H1 (cell line): ENCODE measurements around the gene OMG. TPM values are rescaled to one million over a fixed set of nuclear protein-coding genes. Genes with fewer than 3 reads are reported as not detected.

Experiments used
- CTCF ChIA-PET: fragments of 300-600 bp; sonication (Branson Sonifier 250); formaldehyde crosslinking; loops from one replicate; lab custom pipeline; 2021; ENCODE audit not compliant: partially characterized antibody; lab: Charles Lee
- POLR2A ChIA-PET: fragments of 300-600 bp; sonication (Branson Sonifier 250); formaldehyde crosslinking; loops from one replicate; lab custom pipeline; 2021; ENCODE audit warnings: inconsistent platforms; ENCODE audit not compliant: partially characterized antibody; lab: Charles Lee
- DNase-seq, 2 experiments: peaks; one replicate each; pipeline versions ENCODE4 v3.0.0 to v3.0.0-alpha.2; 2010 to 2022; ENCODE audit warnings: low spot score in 2 of 2, low read depth in 1 of 2, mixed read lengths in 1 of 2
- FAIRE-seq: peaks from 2 replicates; lab custom pipeline; 2011; peaks lifted over from hg19 to GRCh38; lab: Jason Lieb, UNC
- H2AFZ ChIP-seq: 2 replicates; pipeline ENCODE4 v1.8.1; 2012; ENCODE audit warnings: low read length, inconsistent platforms
- H2AK5ac ChIP-seq: 2 replicates; pipeline ENCODE4 v1.6.1; 2013; ENCODE audit warnings: low read depth, low read length
- H2BK120ac ChIP-seq: replicated peaks from 2 replicates; pipeline ENCODE3; 2013; ENCODE audit warnings: low read depth, low read length, inconsistent platforms
- H2BK12ac ChIP-seq: 2 replicates; pipeline ENCODE4 v1.6.1; 2013; ENCODE audit warnings: low read depth, low read length
- H2BK15ac ChIP-seq: 2 replicates; pipeline ENCODE4 v1.6.1; 2013; ENCODE audit warnings: low read length
- H2BK20ac ChIP-seq: 2 replicates; pipeline ENCODE4 v1.6.1; 2013; ENCODE audit warnings: low read length
- H2BK5ac ChIP-seq: 2 replicates; pipeline ENCODE4 v1.6.1; 2013; ENCODE audit warnings: low read depth, low read length
- H3K14ac ChIP-seq: 2 replicates; pipeline ENCODE4 v1.6.1; 2013; ENCODE audit warnings: inconsistent platforms; ENCODE audit not compliant: insufficient read length
- H3K18ac ChIP-seq: 2 replicates; pipeline ENCODE4 v1.6.1; 2013; ENCODE audit warnings: low read length; ENCODE audit errors: extremely low read depth
- H3K23ac ChIP-seq: 2 replicates; pipeline ENCODE4 v1.6.1; 2013; ENCODE audit warnings: inconsistent platforms; ENCODE audit not compliant: insufficient read length
- H3K23me2 ChIP-seq: 2 replicates; pipeline ENCODE4 v1.6.1; 2013; ENCODE audit warnings: low read depth, low read length
- H3K27ac ChIP-seq: 2 replicates; pipeline ENCODE4 v1.6.1; 2011; ENCODE audit warnings: low read depth, low read length, inconsistent platforms
- H3K27me3 ChIP-seq, 4 experiments: replicated peaks in 1 of 4; 1 replicate in 1 of 4; 2 replicates in 3 of 4; pipeline versions ENCODE4 v1.6.1 to v1.8.1; 2011 to 2013; ENCODE audit warnings: low read length in 3 of 4, mild to moderate bottlenecking in 3 of 4, inconsistent platforms in 2 of 4, mixed read lengths in 2 of 4, moderate library complexity in 1 of 4; ENCODE audit not compliant: control insufficient read depth in 3 of 4, insufficient read depth in 3 of 4; ENCODE audit errors: extremely low read depth in 1 of 4
- H3K36me3 ChIP-seq, 4 experiments: 2 replicates each; pipeline versions ENCODE4 v1.6.1 to v1.8.1; 2011 to 2013; ENCODE audit warnings: mild to moderate bottlenecking in 4 of 4, low read length in 3 of 4, moderate library complexity in 2 of 4, control low read depth in 1 of 4, inconsistent platforms in 1 of 4; ENCODE audit not compliant: insufficient read depth in 4 of 4, control insufficient read depth in 2 of 4
- H3K4ac ChIP-seq: replicated peaks from 2 replicates; pipeline ENCODE3; 2013; ENCODE audit warnings: low read length, low read depth, mixed read lengths, inconsistent platforms; ENCODE audit not compliant: insufficient read length
- H3K4me1 ChIP-seq, 4 experiments: replicated peaks in 1 of 4; 1 replicate in 1 of 4; 2 replicates in 3 of 4; pipeline versions ENCODE4 v1.6.1 to v1.8.1; 2011 to 2013; ENCODE audit warnings: low read length in 3 of 4, inconsistent platforms in 2 of 4, mixed read lengths in 1 of 4; ENCODE audit not compliant: insufficient read depth in 4 of 4, control insufficient read depth in 3 of 4
- H3K4me2 ChIP-seq, 2 experiments: 2 replicates each; pipeline versions ENCODE4 v1.6.1 to v1.8.1; 2011 to 2013; ENCODE audit warnings: low read depth in 2 of 2, low read length in 2 of 2, control low read depth in 1 of 2, inconsistent platforms in 1 of 2, mild to moderate bottlenecking in 1 of 2; ENCODE audit not compliant: insufficient read depth in 1 of 2
- H3K4me3 ChIP-seq, 4 experiments: fragments of 200-600, 300-600 bp in 1 of 4; sonication (generic), shearing (Covaris generic), sonication (Bioruptor Twin) in 1 of 4; 2 replicates each; pipeline versions ENCODE4 v1.5.1 to v1.8.1; 2011 to 2016; ENCODE audit warnings: low read length in 4 of 4, low read depth in 3 of 4, control low read depth in 2 of 4, inconsistent platforms in 2 of 4, mild to moderate bottlenecking in 2 of 4, mixed read lengths in 1 of 4, moderate library complexity in 1 of 4; ENCODE audit not compliant: insufficient read depth in 2 of 4; ENCODE audit errors: extremely low read depth in 1 of 4
- H3K56ac ChIP-seq: replicated peaks from 2 replicates; pipeline ENCODE3; 2013; ENCODE audit warnings: low read depth, mild to moderate bottlenecking, mixed read lengths, low read length, inconsistent platforms; ENCODE audit not compliant: insufficient read length
- H3K79me1 ChIP-seq: 2 replicates; pipeline ENCODE4 v1.6.1; 2013; ENCODE audit warnings: low read depth, low read length, control low read depth
- H3K79me2 ChIP-seq, 2 experiments: 2 replicates each; pipeline versions ENCODE4 v1.6.1 to v1.8.1; 2012 to 2013; ENCODE audit warnings: low read length in 2 of 2, mild to moderate bottlenecking in 2 of 2, inconsistent platforms in 1 of 2; ENCODE audit not compliant: insufficient read depth in 2 of 2, control insufficient read depth in 1 of 2
- H3K9ac ChIP-seq, 4 experiments: replicated peaks in 1 of 4; 1 replicate in 1 of 4; 2 replicates in 3 of 4; pipeline versions ENCODE4 v1.6.1 to v1.8.1; 2011 to 2013; ENCODE audit warnings: low read depth in 3 of 4, low read length in 3 of 4, control low read depth in 2 of 4, mild to moderate bottlenecking in 2 of 4, moderate library complexity in 2 of 4, inconsistent platforms in 1 of 4; ENCODE audit errors: extremely low read depth in 1 of 4
- H3K9me3 ChIP-seq, 2 experiments: 2 replicates each; pipeline versions ENCODE4 v1.6.1 to v1.8.1; 2012 to 2013; ENCODE audit warnings: mild to moderate bottlenecking in 2 of 2, moderate library complexity in 2 of 2, control low read depth in 1 of 2, inconsistent platforms in 1 of 2, low read depth in 1 of 2, low read length in 1 of 2, mixed read lengths in 1 of 2; ENCODE audit not compliant: insufficient read depth in 2 of 2
- H4K20me1 ChIP-seq, 2 experiments: replicated peaks in 1 of 2; 2 replicates each; pipeline versions ENCODE3 to v1.8.1; 2011 to 2013; ENCODE audit warnings: inconsistent platforms in 2 of 2, low read length in 2 of 2, mild to moderate bottlenecking in 1 of 2; ENCODE audit not compliant: insufficient read depth in 2 of 2, control insufficient read depth in 1 of 2
- H4K5ac ChIP-seq: 2 replicates; pipeline ENCODE4 v1.6.1; 2013; ENCODE audit warnings: low read length, low read depth, mixed read lengths, inconsistent platforms; ENCODE audit not compliant: insufficient read length
- H4K8ac ChIP-seq: 2 replicates; pipeline ENCODE4 v1.8.0; 2013; ENCODE audit warnings: mild to moderate bottlenecking, moderate library complexity, low read length, inconsistent platforms; ENCODE audit not compliant: insufficient read depth; ENCODE audit errors: extremely low read depth
- H4K91ac ChIP-seq: replicated peaks from 2 replicates; pipeline ENCODE3; 2013; ENCODE audit warnings: low read length, mixed read lengths, inconsistent platforms; ENCODE audit not compliant: insufficient read length
- BCL11A ChIP-seq, 2 experiments: IDR thresholded peaks; one replicate each; pipeline ENCODE4 v1.6.1; 2011; ENCODE audit warnings: low read depth in 2 of 2, low read length in 2 of 2, mild to moderate bottlenecking in 2 of 2
- CHD1 ChIP-seq: IDR thresholded peaks from 2 replicates; pipeline ENCODE4 v1.6.1; 2012; ENCODE audit warnings: low read depth, low read length, improper control_type of control experiment
- HDAC2 ChIP-seq, 2 experiments: fragments of 300-600 bp in 1 of 2; sonication (generic) in 1 of 2; IDR thresholded peaks; 2 replicates each; pipeline ENCODE4 v1.6.1; 2011 to 2012; ENCODE audit warnings: low read depth in 2 of 2, low read length in 2 of 2, mild to moderate bottlenecking in 2 of 2, moderate library complexity in 2 of 2, borderline replicate concordance in 1 of 2, inconsistent platforms in 1 of 2
- RBBP5 ChIP-seq: IDR thresholded peaks from 2 replicates; pipeline ENCODE4 v1.7.1; 2012; ENCODE audit warnings: low read depth, mild to moderate bottlenecking, inconsistent platforms, low read length, moderate library complexity, borderline replicate concordance
- RXRA ChIP-seq: IDR thresholded peaks from 2 replicates; pipeline ENCODE4 v1.6.1; 2011; ENCODE audit warnings: low read depth, mild to moderate bottlenecking, low read length, moderate library complexity; ENCODE audit not compliant: insufficient read depth
- SIRT6 ChIP-seq: IDR thresholded peaks from one replicate; pipeline ENCODE4 v1.7.1; 2012; ENCODE audit warnings: low read length, inconsistent platforms
- SUZ12 ChIP-seq: fragments of 200-600 bp; sonication (generic); IDR thresholded peaks from 2 replicates; pipeline ENCODE4 v1.6.1; 2012; ENCODE audit warnings: mild to moderate bottlenecking, inconsistent platforms, low read length, moderate library complexity, mixed read lengths
- TAF7 ChIP-seq: optimal IDR thresholded peaks from 2 replicates; pipeline ENCODE3; 2011; ENCODE audit warnings: low read depth, mild to moderate bottlenecking, inconsistent platforms, low read length, moderate library complexity, borderline replicate concordance
- TEAD4 ChIP-seq: IDR thresholded peaks from 2 replicates; pipeline ENCODE4 v1.6.1; 2012; ENCODE audit warnings: low read depth, low read length, inconsistent platforms, mixed read lengths
- ZNF274 ChIP-seq: IDR thresholded peaks from 2 replicates; pipeline ENCODE4 v1.7.0; 2012; ENCODE audit warnings: low read length, borderline replicate concordance; ENCODE audit errors: extremely low read depth
- polyA plus RNA-seq, 7 experiments: library from polyadenylated mRNA; depleted of rRNA in 3 of 7; stranded (reverse) in 5 of 7; unstranded in 2 of 7; fragments of >200 nt in 5 of 7; fragments of 200-250 nt in 2 of 7; gene quantifications; 1 replicate in 5 of 7; 2 replicates in 1 of 7; 4 replicates in 1 of 7; pipeline versions ENCODE4 v1.2.1 to v1.2.3, GENCODE V29; 2011 to 2013; ENCODE audit warnings: missing spikeins in 2 of 7, mixed read lengths in 2 of 7
- total RNA-seq: library from RNA; stranded (reverse); fragmentation: NEBNext Ultra II Directional; extraction: Animal tissue kit (Norgen Biotek cat#: 25700); gene quantifications from 2 replicates; pipeline ENCODE4 v1.2.1, GENCODE V29; 2021

OMG gene
- total and polyA plus RNA-seq, 2 of the 8 experiments (the other 6 are each of a cell fraction or from before 2014, with no cell fraction given), result not detected

DNA sequence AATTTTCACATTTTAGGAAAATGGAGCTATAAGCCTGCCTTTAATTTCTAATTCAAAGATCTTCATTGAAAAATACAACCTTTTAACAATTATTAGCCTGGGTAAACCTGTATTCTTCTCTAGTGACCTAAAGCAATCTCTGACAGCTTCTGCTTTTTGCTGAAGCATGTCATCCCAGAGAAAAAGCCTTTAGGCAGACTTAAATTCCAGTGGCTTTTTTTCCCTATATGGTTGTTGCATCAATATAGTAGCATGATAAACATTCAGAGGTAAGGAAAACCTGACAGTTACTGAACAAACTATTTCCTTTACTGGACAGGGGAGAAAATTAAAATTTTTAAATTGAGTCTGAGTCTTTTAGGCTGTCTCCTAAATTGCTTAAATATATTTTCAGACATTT, 32.2 kb upstream of the OMG start:
- Histone ChIP-seq H3K56ac (no peak overlapping the region), H2AFZ (no peak overlapping the region), H3K79me1 (no peaks in the 10 kb centered on the region), H2BK12ac (no peak overlapping the region), H4K5ac (no peak overlapping the region), H3K18ac (no peak overlapping the region), H2BK120ac (no peak overlapping the region), H3K4me1 (no peaks in the 10 kb centered on the region), H4K91ac (no peak overlapping the region), H3K9me3 (no peaks in the 10 kb centered on the region), H4K8ac (no peak overlapping the region), H3K4me2 (no peak overlapping the region), H3K4ac (no peak overlapping the region), H3K14ac (no peak overlapping the region), H3K23ac (no peak overlapping the region), H3K9ac (no peak overlapping the region), H2BK20ac (no peak overlapping the region), H2AK5ac (no peak overlapping the region), H3K79me2 (no peaks in the 10 kb centered on the region), H2BK15ac (no peak overlapping the region), H3K27me3 (no peaks in the 10 kb centered on the region), H3K27ac (no peak overlapping the region), H3K4me3 (no peak overlapping the region), H4K20me1 (no peaks in the 10 kb centered on the region), H3K36me3 (peaks cover 2 to 10% (median 3%) of the 10 kb centered on the region in 4 experiments; a peak in 4 of 8 replicates), H3K23me2 (no peaks in the 10 kb centered on the region), H2BK5ac (no peak overlapping the region)
- FAIRE-seq (no peak), DNase-seq (no peak)
- POLR2A ChIA-PET, result no interaction called here
- TF ChIP-seq SUZ12 (no peak), CHD1 (no peak), RXRA (no peak), HDAC2 (IDR thresholded peaks at IDR 0.05; ENCODE audit: borderline replicate concordance in 1 of 2, low read depth in 2 of 2, low read length in 2 of 2) (no peak), SIRT6 (no peak), TEAD4 (no peak), TAF7 (no peak), BCL11A (IDR thresholded peaks at IDR 0.05; ENCODE audit: low read depth in 2 of 2, low read length in 2 of 2) (no peak), RBBP5 (no peak), ZNF274 (no peak)
- CTCF ChIA-PET, result no interaction called here
